Erythroblast (primary cell): ENCODE results near the gene TBX4.

Experiments
- GATA1 ChIP-seq: IDR thresholded peaks from 2 replicates; pipeline ENCODE4 v1.6.1; 2011; ENCODE audit warnings: low read depth, mild to moderate bottlenecking, control low read depth, low read length, moderate library complexity
- POLR2A ChIP-seq: IDR thresholded peaks from 2 replicates; pipeline ENCODE4 v1.6.1; 2011; ENCODE audit warnings: mild to moderate bottlenecking, low read length

DNA sequence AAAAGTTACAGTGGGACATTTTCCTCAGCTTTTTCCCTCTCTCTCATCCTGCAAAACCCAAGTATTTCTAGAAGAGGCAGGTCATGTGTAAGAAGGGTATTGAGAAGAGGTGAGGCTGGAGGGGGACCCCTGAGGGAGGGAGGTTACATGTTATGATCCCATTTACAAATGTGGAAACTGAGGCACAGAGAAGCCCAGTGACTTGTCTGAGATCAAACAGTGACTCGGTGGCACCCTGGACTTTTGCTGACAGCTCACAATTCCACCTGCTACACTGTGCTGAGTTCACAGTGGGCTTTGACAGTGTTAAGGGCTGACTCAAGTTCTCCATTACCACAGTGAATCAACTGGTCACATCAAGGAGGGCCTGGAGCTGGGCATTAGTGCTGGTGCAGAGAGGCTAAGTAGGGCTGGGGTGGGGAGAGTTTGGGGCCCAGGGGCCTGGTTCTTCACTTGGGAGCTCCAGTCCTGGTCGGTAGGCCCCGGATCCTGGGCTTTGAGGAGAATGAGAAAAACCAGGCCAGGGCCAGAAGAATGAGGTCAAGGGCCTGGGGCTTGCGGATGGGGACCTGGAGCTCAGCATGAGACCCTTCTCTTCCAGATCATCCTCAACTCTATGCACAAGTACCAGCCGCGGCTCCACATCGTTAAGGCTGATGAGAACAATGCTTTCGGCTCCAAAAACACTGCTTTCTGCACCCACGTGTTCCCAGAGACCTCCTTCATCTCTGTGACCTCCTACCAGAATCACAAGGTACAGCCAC, 26.0 kb downstream of the TBX4 start:
- TF ChIP-seq POLR2A (no peak), GATA1 (no peak)
